Measurements from ENCODE around the gene TBC1D23. TPM values are rescaled to one million over a fixed set of nuclear protein-coding genes. Genes with fewer than 3 reads are reported as not detected.
"Not testable (repeated sequence)": the region's sequence is repeated elsewhere in the genome, so short reads cannot be mapped to it uniquely, and the experiment has no call there.

Gene TBC1D23
- polyA plus RNA-seq, 1 of the 3 experiments (the other 2 are of a cell fraction), result 6.7 TPM

DNA sequence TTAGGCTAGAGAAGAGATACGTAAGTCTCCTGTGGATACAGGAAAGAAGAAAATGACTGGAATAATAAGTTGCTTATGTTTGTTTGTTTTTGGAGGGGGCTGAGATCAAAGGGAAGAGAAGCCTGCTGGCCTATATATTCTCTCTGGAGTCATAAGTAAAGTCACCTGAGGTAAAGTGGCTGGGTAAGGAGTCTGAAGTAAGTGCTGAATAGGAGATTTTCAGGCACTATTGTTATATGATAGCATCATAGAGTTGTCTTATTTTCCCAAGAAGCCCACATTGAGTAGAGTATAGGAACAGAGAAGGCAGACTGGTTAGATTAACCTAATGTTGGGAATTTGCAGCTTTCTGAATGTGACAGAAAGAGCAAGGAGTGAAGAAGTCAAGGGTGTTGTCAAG, 10.7 kb downstream of the TBC1D23 start:
- DNase-seq, result no peak
- H3F3A ChIP-seq (replicated peaks; ENCODE audit: insufficient read depth), result peaks cover 24% of the 10 kb centered on the region
- 94% methylated on average over 1 of the region's 1 CpG for WGBS (ENCODE audit: low lambda C conversion rate)
- no peaks in the 10 kb centered on the region for H3K9me2 ChIP-seq
- no peak overlapping the region for H3K27ac ChIP-seq (ENCODE audit: low read depth in 2 of 2, low read length in 1 of 2)
- H4K20me1 ChIP-seq (ENCODE audit: insufficient read depth), result peaks cover 5% of the 10 kb centered on the region; the same call in 1 of the 2 replicates
- H3K4me1 ChIP-seq (ENCODE audit: control insufficient read depth in 1 of 2, insufficient read depth in 2 of 2, low read depth in 1 of 2, low read length in 1 of 2), result peaks cover 0 to 29% of the 10 kb centered on the region in 2 experiments; a peak in 3 of 4 replicates
- no peak overlapping the region for H2AFZ ChIP-seq (ENCODE audit: low read depth)
- no peak overlapping the region for H3K4me2 ChIP-seq
- H3K36me3 ChIP-seq (replicated peaks in 1 of 2; ENCODE audit: control insufficient read depth in 1 of 2, insufficient read depth in 2 of 2, low read length in 1 of 2), result no peaks in the 10 kb centered on the region
- H3K9ac ChIP-seq, result no peak overlapping the region
- H3K9me3 ChIP-seq, result no peaks in the 10 kb centered on the region
- TF ChIP-seq FOXM1 (IDR thresholded peaks at IDR 0.05; ENCODE audit: low read depth), result no peak
- CTCF ChIA-PET, result interaction anchor here (1.0 kb wide), 2 partner anchors 17 to 203 kb away, joined by 3 read pairs; no protein-coding TSS in a partner anchor
- H3K4me3 ChIP-seq (ENCODE audit: low read depth in 2 of 2, low read length in 1 of 2), result no peak overlapping the region
- POLR2A ChIA-PET, result no interaction called here
- no peaks in the 10 kb centered on the region for H3K27me3 ChIP-seq (ENCODE audit: insufficient read depth)
- peaks cover 83% of the 10 kb centered on the region for H3K79me2 ChIP-seq (ENCODE audit: insufficient read depth)

GRCh38 chr3:100272797-100273611, 12.2 kb downstream of the TBC1D23 start:
- peaks cover 0 to 22% of the 10 kb centered on the region in 2 experiments; a peak in 3 of 4 replicates for H3K4me1 ChIP-seq (ENCODE audit: control insufficient read depth in 1 of 2, insufficient read depth in 2 of 2, low read depth in 1 of 2, low read length in 1 of 2)
- H3K9ac ChIP-seq; H4K20me1 ChIP-seq (ENCODE audit: insufficient read depth); H3K4me3 ChIP-seq (ENCODE audit: low read depth in 2 of 2, low read length in 1 of 2); DNase-seq; H3K27me3 ChIP-seq (ENCODE audit: insufficient read depth); H3K4me2 ChIP-seq; H2AFZ ChIP-seq (ENCODE audit: low read depth); CTCF ChIA-PET; POLR2A ChIA-PET; H3K9me2 ChIP-seq; H3K36me3 ChIP-seq (replicated peaks in 1 of 2; ENCODE audit: control insufficient read depth in 1 of 2, insufficient read depth in 2 of 2, low read length in 1 of 2); H3K27ac ChIP-seq (ENCODE audit: low read depth in 2 of 2, low read length in 1 of 2); H3K9me3 ChIP-seq: not testable (repeated sequence)
- H3K79me2 ChIP-seq (ENCODE audit: insufficient read depth), result peaks cover 83% of the 10 kb centered on the region
- WGBS (ENCODE audit: low lambda C conversion rate), result 86% methylated on average over 12 of the region's 13 CpGs
- H3F3A ChIP-seq (replicated peaks; ENCODE audit: insufficient read depth), result peaks cover 26% of the 10 kb centered on the region

DNA sequence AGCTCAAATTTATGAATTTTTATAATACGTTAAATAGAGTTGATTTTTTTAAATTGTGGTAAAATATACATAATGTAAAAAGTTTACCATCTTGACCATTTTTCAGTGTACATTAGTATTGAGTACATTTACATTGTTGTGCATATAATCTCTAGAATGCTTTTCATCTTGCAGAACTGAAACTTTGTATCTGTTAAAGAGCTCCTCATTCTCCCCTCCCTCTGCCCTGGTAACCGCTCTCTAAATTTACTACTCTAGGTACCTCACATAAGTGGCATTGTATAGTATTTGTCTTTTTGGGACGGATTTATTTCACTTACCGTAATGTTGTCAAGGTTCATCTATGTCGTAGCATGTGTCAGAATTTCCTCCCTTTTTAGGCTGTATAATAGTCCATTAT, 13.6 kb downstream of the TBC1D23 start:
- no peak overlapping the region for H2AFZ ChIP-seq (ENCODE audit: low read depth)
- no peak overlapping the region for H3K9ac ChIP-seq
- no peaks in the 10 kb centered on the region for H3K36me3 ChIP-seq (replicated peaks in 1 of 2; ENCODE audit: control insufficient read depth in 1 of 2, insufficient read depth in 2 of 2, low read length in 1 of 2)
- H3K9me3 ChIP-seq, result no peaks in the 10 kb centered on the region
- peaks cover 0 to 8% of the 10 kb centered on the region in 2 experiments; a peak in 2 of 4 replicates for H3K4me1 ChIP-seq (ENCODE audit: control insufficient read depth in 1 of 2, insufficient read depth in 2 of 2, low read depth in 1 of 2, low read length in 1 of 2)
- POLR2A ChIA-PET, result no interaction called here
- H3K4me2 ChIP-seq, result no peak overlapping the region
- no peaks in the 10 kb centered on the region for H3K27me3 ChIP-seq (ENCODE audit: insufficient read depth)
- no peaks in the 10 kb centered on the region for H3K9me2 ChIP-seq
- no peak overlapping the region for H3K4me3 ChIP-seq (ENCODE audit: low read depth in 2 of 2, low read length in 1 of 2)
- peaks cover 88% of the 10 kb centered on the region for H3K79me2 ChIP-seq (ENCODE audit: insufficient read depth)
- CTCF ChIA-PET, result interaction anchor here (0.7 to 1.6 kb wide), 4 partner anchors 14 to 315 kb away, joined by 3 to 4 read pairs (median 3); partner anchors contain the start of gene TBC1D23
- H4K20me1 ChIP-seq (ENCODE audit: insufficient read depth), result peaks cover 3% of the 10 kb centered on the region; the same call in 1 of the 2 replicates
- DNase-seq, result no peak
- TF ChIP-seq RFX5 (IDR thresholded peaks at IDR 0.05; ENCODE audit: low read length) (no peak), FOXM1 (IDR thresholded peaks at IDR 0.05; ENCODE audit: low read depth) (no peak), SIN3A (IDR thresholded peaks at IDR 0.05; ENCODE audit: borderline replicate concordance, low read depth, low read length) (no peak), MEF2A (IDR thresholded peaks at IDR 0.05; ENCODE audit: borderline replicate concordance, low read depth) (no peak), YY1 (IDR thresholded peaks at IDR 0.05; ENCODE audit: low read depth) (no peak), USF1 (IDR thresholded peaks at IDR 0.05; ENCODE audit: borderline replicate concordance, low read depth) (no peak), ZBTB33 (IDR thresholded peaks at IDR 0.05; ENCODE audit: borderline replicate concordance, low read depth) (no peak)
- TF ChIP-seq, protein P1, sequence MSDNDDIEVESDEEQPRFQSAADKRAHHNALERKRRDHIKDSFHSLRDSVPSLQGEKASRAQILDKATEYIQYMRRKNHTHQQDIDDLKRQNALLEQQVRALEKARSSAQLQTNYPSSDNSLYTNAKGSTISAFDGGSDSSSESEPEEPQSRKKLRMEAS (IDR thresholded peaks at IDR 0.05; ENCODE audit: low read depth), result no peak
- H3F3A ChIP-seq (replicated peaks; ENCODE audit: insufficient read depth), result peaks cover 17% of the 10 kb centered on the region
- WGBS (ENCODE audit: low lambda C conversion rate), result 95% methylated on average over 5 of the region's 5 CpGs
- no peak overlapping the region for H3K27ac ChIP-seq (ENCODE audit: low read depth in 2 of 2, low read length in 1 of 2)
